Skeletal muscle satellite cell (primary cell): ENCODE measurements around the gene CFAP100.

Experiments
- H3K27me3 ChIP-seq: 2 replicates; pipeline ENCODE4 v1.7.0; 2013; ENCODE audit warnings: low read length; ENCODE audit not compliant: control insufficient read depth, insufficient read depth
- H3K36me3 ChIP-seq: 2 replicates; pipeline ENCODE4 v1.7.0; 2013; ENCODE audit warnings: mild to moderate bottlenecking, control low read depth, low read length; ENCODE audit not compliant: insufficient read depth
- H3K4me1 ChIP-seq: 2 replicates; pipeline ENCODE4 v1.7.0; 2013; ENCODE audit warnings: low read length; ENCODE audit not compliant: control insufficient read depth, insufficient read depth
- H3K4me2 ChIP-seq: 2 replicates; pipeline ENCODE4 v1.7.0; 2013; ENCODE audit warnings: mild to moderate bottlenecking, low read length
- H3K4me3 ChIP-seq: 2 replicates; pipeline ENCODE4 v1.7.0; 2013; ENCODE audit warnings: low read length
- H3K9ac ChIP-seq: 2 replicates; pipeline ENCODE4 v1.7.0; 2013; ENCODE audit warnings: mild to moderate bottlenecking, low read depth, low read length, moderate library complexity
- H3K9me3 ChIP-seq: replicated peaks from 2 replicates; pipeline ENCODE4 v1.7.0; 2013; ENCODE audit warnings: mild to moderate bottlenecking, control low read depth, low read length

Gene CFAP100

DNA sequence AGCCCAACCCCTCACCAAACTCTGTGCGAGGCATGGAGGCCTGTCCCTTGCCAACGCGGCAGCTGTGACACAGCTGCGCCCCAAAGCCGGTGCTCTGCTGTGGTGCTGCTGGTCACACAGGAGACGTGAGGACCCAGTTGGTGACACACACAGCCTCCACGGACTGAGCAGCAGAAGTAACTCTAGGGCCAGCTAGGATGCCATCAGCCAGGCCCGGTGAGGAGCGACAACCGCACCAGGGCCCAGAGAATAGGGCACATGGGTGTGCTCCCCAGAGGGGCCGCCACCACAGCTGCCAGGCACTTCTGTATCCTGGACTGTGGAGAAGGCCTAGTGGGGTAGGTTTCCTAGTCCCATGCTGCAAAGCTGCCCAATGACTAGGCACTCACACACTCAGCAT lies 70.3 kb downstream of the CFAP100 start:
- H3K4me3 ChIP-seq, result no peak overlapping the region
- peaks cover 92% of the 10 kb centered on the region for H3K36me3 ChIP-seq
- H3K9me3 ChIP-seq, result no peaks in the 10 kb centered on the region
- no peaks in the 10 kb centered on the region for H3K27me3 ChIP-seq
- H3K4me2 ChIP-seq, result no peak overlapping the region
- H3K9ac ChIP-seq, result no peak overlapping the region
- H3K4me1 ChIP-seq, result no peaks in the 10 kb centered on the region

GRCh38 chr3:126465928-126466544 lies 71.3 kb downstream of the CFAP100 start:
- H3K9ac ChIP-seq, result no peak overlapping the region
- H3K4me1 ChIP-seq, result no peaks in the 10 kb centered on the region
- H3K4me2 ChIP-seq, result no peak overlapping the region
- H3K4me3 ChIP-seq, result no peak overlapping the region
- H3K27me3 ChIP-seq, result no peaks in the 10 kb centered on the region
- peaks cover 93% of the 10 kb centered on the region for H3K36me3 ChIP-seq
- H3K9me3 ChIP-seq, result no peaks in the 10 kb centered on the region

DNA sequence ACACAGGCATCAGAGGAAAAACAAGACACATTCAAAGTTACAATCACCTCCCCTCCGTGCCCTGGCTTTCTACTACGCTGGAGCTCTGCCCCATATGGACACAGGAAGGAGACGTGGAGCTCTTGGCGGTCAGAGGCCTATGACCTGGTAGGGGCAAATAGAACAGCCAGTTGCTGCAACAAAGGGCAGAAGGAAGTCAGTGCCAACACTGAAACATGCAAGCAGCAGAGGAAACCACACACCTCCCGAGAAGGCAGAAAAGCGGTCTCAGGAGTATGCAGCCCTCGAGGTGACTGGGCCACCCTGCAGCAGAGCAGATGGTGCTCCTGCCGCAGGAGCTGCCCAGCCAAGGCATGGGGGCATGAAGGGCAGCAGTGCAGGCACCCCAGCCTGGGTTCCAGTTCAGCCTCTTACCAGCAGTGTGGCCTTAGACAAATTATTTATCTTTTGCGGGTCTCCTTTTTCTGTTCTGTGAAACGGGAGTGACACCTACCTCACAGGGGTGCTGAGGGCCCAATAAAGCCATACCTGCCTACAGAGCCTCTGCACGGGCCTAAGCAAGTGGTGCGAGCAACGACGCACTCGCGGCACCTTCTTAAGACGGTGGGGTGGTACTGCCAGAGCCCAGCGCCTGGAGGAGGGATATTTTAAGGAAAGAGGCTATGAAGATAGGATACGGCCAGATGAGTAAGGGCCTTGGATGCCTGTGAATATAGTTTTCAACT lies 72.3 kb downstream of the CFAP100 start:
- Histone ChIP-seq H3K36me3 (peaks cover 87% of the 10 kb centered on the region), H3K4me2 (no peak overlapping the region), H3K27me3 (no peaks in the 10 kb centered on the region), H3K4me3 (no peak overlapping the region), H3K9ac (no peak overlapping the region), H3K4me1 (peaks cover 4% of the 10 kb centered on the region), H3K9me3 (no peaks in the 10 kb centered on the region)

DNA sequence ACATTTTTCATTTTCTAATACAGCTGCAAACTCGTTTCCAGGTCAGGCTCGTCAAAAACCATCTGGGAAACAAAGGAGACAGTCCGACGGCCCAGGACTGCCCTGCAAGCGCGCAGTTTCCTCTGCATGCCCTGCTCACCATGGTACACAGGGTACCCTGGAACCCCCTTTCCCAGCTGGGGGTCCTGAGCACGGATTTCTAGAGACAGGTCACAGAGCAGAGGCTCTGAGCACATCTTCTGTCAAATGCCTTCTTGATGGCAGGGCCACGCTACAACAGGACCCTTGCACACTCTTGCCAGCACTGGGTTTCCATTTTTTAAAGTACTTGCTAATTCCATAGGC lies 72.9 kb downstream of the CFAP100 start:
- H3K36me3 ChIP-seq, result peaks cover 82% of the 10 kb centered on the region
- H3K27me3 ChIP-seq, result no peaks in the 10 kb centered on the region
- H3K9ac ChIP-seq, result no peak overlapping the region
- H3K4me1 ChIP-seq, result peaks cover 9% of the 10 kb centered on the region
- no peaks in the 10 kb centered on the region for H3K9me3 ChIP-seq
- no peak overlapping the region for H3K4me3 ChIP-seq
- H3K4me2 ChIP-seq, result no peak overlapping the region

DNA sequence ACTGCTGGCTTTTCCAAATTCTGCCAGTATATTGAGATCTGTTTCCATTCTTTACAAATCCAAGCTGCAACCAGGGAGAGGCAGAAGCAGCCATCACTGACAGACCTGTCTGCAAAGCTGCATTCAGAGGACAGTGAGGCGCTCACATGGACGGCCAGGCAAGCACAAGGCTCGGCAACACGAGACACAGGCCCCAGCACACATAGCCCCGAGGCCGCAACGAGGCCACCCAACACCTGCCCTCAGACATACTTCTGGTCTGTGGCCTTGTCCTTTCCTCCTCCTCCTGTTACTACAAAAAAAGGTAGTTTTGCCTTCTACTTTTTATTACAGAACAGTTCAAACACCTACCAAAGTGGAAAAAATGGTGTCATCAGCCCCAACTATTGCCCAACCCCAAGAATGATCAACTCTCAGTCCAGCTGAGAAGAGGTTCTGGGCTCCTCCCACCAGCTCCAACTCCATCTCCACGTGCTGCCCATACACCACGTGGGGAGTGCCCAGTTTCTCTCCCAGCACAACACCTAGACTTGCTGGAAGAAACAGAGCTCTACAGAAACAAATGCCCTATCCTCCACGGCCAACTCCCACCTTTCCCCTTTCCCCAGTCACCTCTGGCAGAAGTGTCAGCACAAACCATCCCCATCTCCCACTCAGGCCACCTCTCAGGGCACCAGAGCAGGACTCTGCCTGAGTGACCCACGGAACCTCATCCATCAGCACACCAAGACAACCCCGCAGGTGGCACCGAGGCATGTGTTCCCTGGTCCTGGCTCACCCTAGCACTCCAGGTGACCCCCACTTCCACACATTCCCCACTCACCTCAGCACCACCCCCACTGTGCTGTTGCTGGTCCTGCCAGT lies 73.6 kb downstream of the CFAP100 start:
- H3K9me3 ChIP-seq, result no peaks in the 10 kb centered on the region
- no peak overlapping the region for H3K4me2 ChIP-seq
- no peaks in the 10 kb centered on the region for H3K27me3 ChIP-seq
- H3K9ac ChIP-seq, result no peak overlapping the region
- no peak overlapping the region for H3K4me3 ChIP-seq
- H3K36me3 ChIP-seq, result peaks cover 81% of the 10 kb centered on the region
- peaks cover 16% of the 10 kb centered on the region for H3K4me1 ChIP-seq

GRCh38 chr3:126469479-126469878 lies 74.8 kb downstream of the CFAP100 start:
- Histone ChIP-seq H3K9ac (no peak overlapping the region), H3K4me1 (peaks cover 26% of the 10 kb centered on the region), H3K27me3 (no peaks in the 10 kb centered on the region), H3K36me3 (peaks cover 75% of the 10 kb centered on the region), H3K4me2 (no peak overlapping the region), H3K4me3 (no peak overlapping the region), H3K9me3 (no peaks in the 10 kb centered on the region)

GRCh38 chr3:126472277-126473006 lies 77.7 kb downstream of the CFAP100 start:
- Histone ChIP-seq H3K4me1 (peaks cover 37% of the 10 kb centered on the region), H3K27me3 (no peaks in the 10 kb centered on the region), H3K9me3 (no peaks in the 10 kb centered on the region), H3K4me2 (peak overlapping the region; percentile 93), H3K9ac (peak overlapping the region; percentile 1), H3K4me3 (peak overlapping the region; percentile 33), H3K36me3 (peaks cover 47% of the 10 kb centered on the region)

- peak overlapping the region; percentile 10 for H3K9ac ChIP-seq
- no peaks in the 10 kb centered on the region for H3K9me3 ChIP-seq
- H3K4me1 ChIP-seq, result peaks cover 37% of the 10 kb centered on the region
- peaks cover 37% of the 10 kb centered on the region for H3K36me3 ChIP-seq
- peak overlapping the region; percentile 93 for H3K4me2 ChIP-seq
- peak overlapping the region; percentile 33 for H3K4me3 ChIP-seq
- H3K27me3 ChIP-seq, result no peaks in the 10 kb centered on the region
These were observed 78.8 kb downstream of the CFAP100 start for GRCh38 chr3:126473292-126474168.

- no peaks in the 10 kb centered on the region for H3K9me3 ChIP-seq
- H3K27me3 ChIP-seq, result no peaks in the 10 kb centered on the region
These were observed 80.0 kb downstream of the CFAP100 start for GRCh38 chr3:126474498-126475412.

More at GRCh38 chr3:126474498-126475412, 80.0 kb downstream of the CFAP100 start:
- Histone ChIP-seq H3K36me3 (peaks cover 25% of the 10 kb centered on the region), H3K4me3 (peak overlapping the region; percentile 92), H3K4me1 (peaks cover 37% of the 10 kb centered on the region), H3K4me2 (peak overlapping the region; percentile 93), H3K9ac (peak overlapping the region; percentile 95)
